H9 (cell line): ENCODE data around the gene ADORA3. TPM values are rescaled to one million over a fixed set of nuclear protein-coding genes. Genes with fewer than 3 reads are reported as not detected.

Source experiments
- DNase-seq: peaks from one replicate; pipeline ENCODE4 v3.0.0-alpha.2; 2017
- H2AFZ ChIP-seq: one replicate; pipeline ENCODE4 v1.6.1; 2013; ENCODE audit warnings: mild to moderate bottlenecking, low read length, control low read depth, moderate library complexity
- H2AK5ac ChIP-seq: 2 replicates; pipeline ENCODE4 v1.6.1; 2013; ENCODE audit warnings: low read length, control low read depth, mixed read lengths; ENCODE audit not compliant: insufficient read length
- H2BK120ac ChIP-seq: one replicate; pipeline ENCODE4 v1.6.1; 2013; ENCODE audit warnings: low read depth, mild to moderate bottlenecking, low read length, control low read depth, inconsistent platforms; ENCODE audit not compliant: poor library complexity, severe bottlenecking
- H2BK12ac ChIP-seq: 2 replicates; pipeline ENCODE4 v1.6.1; 2013; ENCODE audit warnings: low read length, control low read depth, mixed read lengths, low read depth; ENCODE audit not compliant: insufficient read length
- H2BK15ac ChIP-seq: 2 replicates; pipeline ENCODE4 v1.6.1; 2013; ENCODE audit warnings: low read depth, low read length, control low read depth
- H2BK20ac ChIP-seq: one replicate; pipeline ENCODE4 v1.6.1; 2013; ENCODE audit warnings: low read depth, mild to moderate bottlenecking, low read length, control low read depth, inconsistent platforms; ENCODE audit not compliant: poor library complexity, severe bottlenecking
- H2BK5ac ChIP-seq: 2 replicates; pipeline ENCODE4 v1.6.1; 2013; ENCODE audit warnings: low read length, control low read depth, mixed read lengths; ENCODE audit not compliant: insufficient read length
- H3K14ac ChIP-seq: 2 replicates; pipeline ENCODE4 v1.6.1; 2013; ENCODE audit warnings: low read length, control low read depth; ENCODE audit not compliant: insufficient read depth
- H3K18ac ChIP-seq: 2 replicates; pipeline ENCODE4 v1.6.1; 2013; ENCODE audit warnings: low read depth, mild to moderate bottlenecking, mixed read lengths, low read length, control low read depth; ENCODE audit not compliant: insufficient read length
- H3K23ac ChIP-seq: 2 replicates; pipeline ENCODE4 v1.6.1; 2013; ENCODE audit warnings: low read length, control low read depth, mixed read lengths, low read depth; ENCODE audit not compliant: insufficient read length
- H3K23me2 ChIP-seq: 2 replicates; pipeline ENCODE4 v1.6.1; 2013; ENCODE audit warnings: low read depth, mild to moderate bottlenecking, mixed read lengths, low read length, control low read depth; ENCODE audit not compliant: insufficient read length, poor library complexity, severe bottlenecking
- H3K27ac ChIP-seq: 2 replicates; pipeline ENCODE4 v1.5.1; 2013; ENCODE audit warnings: low read length, control low read depth, mixed read lengths, low read depth; ENCODE audit not compliant: insufficient read length
- H3K27me3 ChIP-seq: 2 replicates; pipeline ENCODE4 v1.6.1; 2013; ENCODE audit warnings: low read length, control low read depth, inconsistent platforms; ENCODE audit not compliant: insufficient read depth
- H3K4ac ChIP-seq: 2 replicates; pipeline ENCODE4 v1.6.1; 2013; ENCODE audit warnings: low read depth, mild to moderate bottlenecking, control low read depth, inconsistent platforms, low read length, moderate library complexity
- H3K4me1 ChIP-seq: 2 replicates; pipeline ENCODE4 v1.6.1; 2013; ENCODE audit warnings: low read length, control low read depth, inconsistent platforms; ENCODE audit not compliant: insufficient read depth
- H3K4me2 ChIP-seq: 2 replicates; pipeline ENCODE4 v1.6.1; 2013; ENCODE audit warnings: low read length, control low read depth, mixed read lengths; ENCODE audit not compliant: insufficient read length, insufficient read depth
- H3K56ac ChIP-seq: 2 replicates; pipeline ENCODE4 v1.6.1; 2013; ENCODE audit warnings: low read depth, mild to moderate bottlenecking, mixed read lengths, low read length, control low read depth; ENCODE audit not compliant: insufficient read length
- H3K79me1 ChIP-seq: 2 replicates; pipeline ENCODE4 v1.6.1; 2013; ENCODE audit warnings: low read depth, mild to moderate bottlenecking, moderate library complexity, low read length, control low read depth, inconsistent platforms; ENCODE audit not compliant: insufficient read depth, poor library complexity, severe bottlenecking
- H3K79me2 ChIP-seq: 2 replicates; pipeline ENCODE4 v1.6.1; 2013; ENCODE audit warnings: low read length, control low read depth, inconsistent platforms; ENCODE audit not compliant: insufficient read depth
- H3K9ac ChIP-seq: 2 replicates; pipeline ENCODE4 v1.6.1; 2013; ENCODE audit warnings: low read length, control low read depth, mixed read lengths; ENCODE audit not compliant: insufficient read length; ENCODE audit errors: extremely low read depth
- H3K9me3 ChIP-seq: one replicate; pipeline ENCODE4 v1.6.1; 2013; ENCODE audit warnings: low read depth, low read length, inconsistent platforms; ENCODE audit not compliant: control insufficient read depth
- H3T11ph ChIP-seq: one replicate; pipeline ENCODE4 v1.6.1; 2013; ENCODE audit warnings: mild to moderate bottlenecking, low read length, control low read depth, inconsistent platforms
- H4K20me1 ChIP-seq: one replicate; pipeline ENCODE4 v1.6.1; 2013; ENCODE audit not compliant: control insufficient read depth, insufficient read length, insufficient read depth
- H4K5ac ChIP-seq: 2 replicates; pipeline ENCODE4 v1.6.1; 2013; ENCODE audit warnings: low read depth, mild to moderate bottlenecking, mixed read lengths, low read length, control low read depth; ENCODE audit not compliant: insufficient read length
- H4K8ac ChIP-seq: replicated peaks from 2 replicates; pipeline ENCODE4 v1.6.1; 2013; ENCODE audit warnings: low read length, control low read depth, mixed read lengths, low read depth; ENCODE audit not compliant: insufficient read length
- H4K91ac ChIP-seq: 2 replicates; pipeline ENCODE4 v1.6.1; 2013; ENCODE audit warnings: low read depth, mild to moderate bottlenecking, moderate library complexity, mixed read lengths, low read length, control low read depth; ENCODE audit not compliant: insufficient read length
- H3K27ac Mint-ChIP-seq, 3 experiments: 2 replicates in 2 of 3; 3 replicates in 1 of 3; pipeline ENCODE4 v1.8.0; 2020 to 2021; ENCODE audit warnings: mixed read lengths in 3 of 3, mild to moderate bottlenecking in 1 of 3, moderate library complexity in 1 of 3
- H3K27me3 Mint-ChIP-seq: 2 replicates; pipeline ENCODE4 v1.8.0; 2021; ENCODE audit warnings: low read depth, mild to moderate bottlenecking, moderate library complexity, mixed read lengths
- H3K36me3 Mint-ChIP-seq, 3 experiments: 2 replicates in 2 of 3; 3 replicates in 1 of 3; pipeline ENCODE4 v1.8.0; 2020 to 2021; ENCODE audit warnings: low read depth in 3 of 3, mixed read lengths in 3 of 3; ENCODE audit not compliant: insufficient read depth in 1 of 3
- H3K4me1 Mint-ChIP-seq, 2 experiments: 2 replicates each; pipeline ENCODE4 v1.8.0; 2020; ENCODE audit warnings: mixed read lengths in 2 of 2
- H3K4me3 Mint-ChIP-seq, 2 experiments: 2 replicates in 1 of 2; 3 replicates in 1 of 2; pipeline ENCODE4 v1.8.0; 2020 to 2021; ENCODE audit warnings: mild to moderate bottlenecking in 2 of 2, mixed read lengths in 2 of 2, moderate library complexity in 1 of 2
- H3K9me3 Mint-ChIP-seq, 2 experiments: 2 replicates in 1 of 2; 3 replicates in 1 of 2; pipeline ENCODE4 v1.8.0; 2020; ENCODE audit warnings: mild to moderate bottlenecking in 2 of 2, mixed read lengths in 2 of 2, moderate library complexity in 1 of 2
- CTCF ChIP-seq: fragments of 200-600 bp; sonication (generic); conservative IDR thresholded peaks from 3 replicates; pipeline ENCODE4 v1.8.0; 2021; ENCODE audit warnings: antibody characterized with exemption, mild to moderate bottlenecking
- total RNA-seq: library from RNA; stranded (reverse); gene quantifications from 2 replicates; pipeline ENCODE4 v1.2.1, GENCODE V29; 2021

Gene ADORA3
- total RNA-seq, 1 experiment from 2014 or later: not detected

DNA sequence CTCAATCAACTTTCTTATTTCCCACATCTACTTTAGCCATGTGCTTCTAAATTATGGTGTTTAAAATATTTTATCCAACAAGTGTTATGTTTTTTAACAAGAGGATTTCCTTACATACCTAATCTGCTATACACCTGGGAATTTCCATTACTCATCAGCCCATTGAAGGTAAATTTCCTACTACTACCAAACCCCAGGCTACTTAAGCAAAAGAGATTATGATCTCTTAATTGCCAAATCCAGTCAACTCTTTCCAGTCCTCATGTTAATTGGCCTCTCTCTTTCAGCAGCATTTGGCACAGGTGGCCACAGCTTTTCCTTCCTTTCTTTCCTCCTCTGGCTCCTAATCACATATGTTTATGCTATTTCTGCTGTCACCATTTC is 34.7 kb downstream of the ADORA3 start:
- H3K4me1 Mint-ChIP-seq: no peaks in the 10 kb centered on the region
- no peak overlapping the region for H3K18ac ChIP-seq
- no peak overlapping the region for H4K8ac ChIP-seq

More for the DNA sequence above, 34.7 kb downstream of the ADORA3 start:
- Histone ChIP-seq H3K9me3 (no peaks in the 10 kb centered on the region), H2AK5ac (no peak overlapping the region), H3K56ac (no peak overlapping the region), H3K9ac (no peak overlapping the region), H3K79me1 (no peaks in the 10 kb centered on the region), H3K4me2 (no peak overlapping the region), H2BK12ac (no peak overlapping the region), H3K79me2 (no peaks in the 10 kb centered on the region), H3K23me2 (no peaks in the 10 kb centered on the region), H3K4me1 (no peaks in the 10 kb centered on the region), H4K5ac (no peak overlapping the region), H2BK5ac (no peak overlapping the region), H2AFZ (no peak overlapping the region), H3T11ph (no peak overlapping the region), H4K20me1 (no peaks in the 10 kb centered on the region), H3K14ac (no peak overlapping the region), H3K27me3 (no peaks in the 10 kb centered on the region), H3K23ac (no peak overlapping the region), H2BK120ac (no peak overlapping the region), H2BK20ac (no peak overlapping the region), H2BK15ac (no peak overlapping the region), H3K27ac (no peak overlapping the region), H4K91ac (no peak overlapping the region), H3K4ac (no peak overlapping the region)
- Mint-ChIP-seq H3K27me3 (no peaks in the 10 kb centered on the region), H3K4me3 (no peak overlapping the region), H3K36me3 (no peaks in the 10 kb centered on the region; a peak in 1 of 7 replicates), H3K9me3 (no peaks in the 10 kb centered on the region), H3K27ac (no peak overlapping the region)
- DNase-seq: no peak
- TF ChIP-seq CTCF: no peak; the same call in 2 of the 3 replicates
